Suppressor macrophage treated with lipopolysaccharide for 4 hours (primary cell): ENCODE data around the gene NUPR1.
A peak's percentile ranks its signal among the peaks of the same experiment; 100 is the strongest.

ENCODE experiments used
- DNase-seq: peaks from one replicate; pipeline ENCODE4 v3.0.0-alpha.2; 2020

Gene NUPR1

GRCh38 chr16:28526201-28527099 lies 12.3 kb downstream of the NUPR1 start:
- DNase-seq = no peak

- DNase-seq = peak; percentile 46
These were observed 14.0 kb downstream of the NUPR1 start for GRCh38 chr16:28524681-28525171.

DNA sequence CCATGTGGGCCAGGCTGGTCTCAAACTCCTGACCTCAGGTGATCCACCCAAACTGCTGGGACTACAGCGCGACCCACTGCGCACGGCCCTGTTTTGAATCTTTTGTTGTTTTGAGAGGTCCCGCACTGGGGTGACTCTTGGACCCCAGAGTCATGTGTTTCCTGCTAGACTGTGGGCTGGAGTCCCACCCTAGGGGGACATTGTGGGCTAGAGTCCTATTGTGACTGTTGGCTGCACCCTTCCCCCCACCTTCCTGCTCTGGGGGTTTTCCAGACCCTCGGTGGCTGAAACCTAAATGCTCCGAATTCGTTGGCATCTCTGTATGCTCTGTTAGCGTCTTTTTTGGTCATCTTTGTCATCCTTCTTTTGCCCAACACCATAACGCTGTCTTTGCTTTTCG lies 16.0 kb downstream of the NUPR1 start:
- no peak for DNase-seq

DNA sequence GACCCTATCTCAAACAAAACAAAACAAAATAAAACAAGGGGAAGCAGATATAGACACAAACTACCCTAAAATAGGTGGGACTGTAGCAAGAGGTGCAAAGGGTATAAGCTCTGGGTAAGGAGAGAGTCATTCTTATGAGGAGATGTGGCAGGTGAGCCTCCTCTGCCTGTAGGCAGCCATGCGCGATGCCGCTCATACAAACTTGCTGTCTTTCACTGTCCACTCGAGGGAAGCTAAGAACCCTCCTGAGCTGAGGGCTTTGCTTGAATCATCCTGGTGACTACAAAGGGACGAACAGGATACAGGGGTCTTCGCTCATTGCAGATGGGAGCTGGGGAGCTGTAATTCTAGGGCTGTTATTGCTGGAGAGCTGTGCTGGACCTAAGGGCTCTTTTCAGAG lies 17.3 kb downstream of the NUPR1 start:
- no peak for DNase-seq

DNA sequence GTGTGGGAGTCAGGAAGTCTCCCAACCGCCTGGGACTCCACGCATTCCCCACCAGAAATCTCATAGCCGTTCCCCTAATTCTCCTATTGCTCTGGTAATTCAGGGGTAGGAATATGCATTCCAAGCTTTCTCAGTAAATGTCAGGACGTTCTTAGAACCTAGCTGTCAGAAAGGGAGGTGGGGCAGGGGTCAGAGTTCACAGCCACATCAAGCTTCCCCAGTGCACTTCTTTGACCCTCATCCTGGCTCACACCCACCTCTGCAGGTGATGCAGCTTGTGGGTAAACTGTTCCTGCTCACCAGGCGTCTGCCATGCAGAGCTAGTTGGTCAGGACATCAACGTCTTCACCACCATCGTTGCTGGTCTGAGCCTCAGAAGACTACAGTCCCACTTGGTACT lies 18.1 kb downstream of the NUPR1 start:
- DNase-seq = no peak

DNA sequence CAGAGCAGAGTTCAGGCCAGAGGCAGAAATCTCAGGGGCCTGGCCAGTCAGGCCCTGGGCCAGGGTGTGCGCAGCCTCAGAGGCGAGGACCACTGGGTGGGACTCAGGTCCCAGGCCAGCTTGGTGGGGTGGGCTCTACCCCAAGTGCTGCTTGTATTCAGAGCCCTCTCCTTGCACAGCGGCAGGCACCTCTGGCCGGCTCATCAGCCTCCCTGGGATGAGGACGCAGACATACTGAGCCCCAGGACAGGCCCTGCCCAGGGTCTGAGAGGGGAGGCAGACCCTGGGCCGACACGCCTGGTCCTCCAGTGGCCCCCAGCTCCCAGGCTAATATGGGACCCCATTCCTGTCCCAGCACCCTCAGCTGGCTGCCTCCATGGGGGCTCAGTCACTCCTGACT lies 24.5 kb downstream of the NUPR1 start:
- DNase-seq = no peak

DNA sequence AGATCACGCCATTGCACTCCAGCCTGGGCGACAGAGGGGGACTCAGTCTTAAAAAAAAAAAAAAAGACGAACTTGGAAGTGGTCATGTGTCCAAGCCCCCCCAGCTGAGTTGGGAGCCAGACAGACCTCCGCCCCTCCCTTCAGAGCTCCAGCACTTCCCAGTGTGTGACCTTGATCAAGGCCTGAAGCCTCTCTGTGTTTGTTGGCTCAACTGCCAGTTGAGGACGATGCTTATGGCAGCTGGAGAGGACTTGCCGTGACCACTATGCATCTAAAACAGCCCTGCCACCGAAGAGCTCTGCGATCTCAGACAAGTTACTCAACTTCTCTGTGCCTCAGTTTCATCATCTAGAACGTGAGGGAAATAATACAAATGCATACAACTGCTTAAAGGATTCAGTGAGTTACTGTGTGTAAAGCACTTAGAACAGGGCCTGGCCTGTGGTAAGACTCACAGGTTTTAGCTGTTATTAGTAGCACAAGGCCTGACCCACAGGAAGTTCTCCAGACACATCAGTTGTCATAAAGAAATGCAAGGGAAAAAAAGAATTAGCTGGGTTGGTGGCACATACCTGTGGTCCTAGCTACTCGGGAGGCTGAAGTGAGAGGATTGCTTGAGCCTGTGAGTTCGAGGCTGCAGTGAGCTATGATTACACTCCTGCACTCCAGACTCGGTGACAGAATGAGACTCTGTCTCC lies 25.1 kb downstream of the NUPR1 start:
- DNase-seq = no peak

DNA sequence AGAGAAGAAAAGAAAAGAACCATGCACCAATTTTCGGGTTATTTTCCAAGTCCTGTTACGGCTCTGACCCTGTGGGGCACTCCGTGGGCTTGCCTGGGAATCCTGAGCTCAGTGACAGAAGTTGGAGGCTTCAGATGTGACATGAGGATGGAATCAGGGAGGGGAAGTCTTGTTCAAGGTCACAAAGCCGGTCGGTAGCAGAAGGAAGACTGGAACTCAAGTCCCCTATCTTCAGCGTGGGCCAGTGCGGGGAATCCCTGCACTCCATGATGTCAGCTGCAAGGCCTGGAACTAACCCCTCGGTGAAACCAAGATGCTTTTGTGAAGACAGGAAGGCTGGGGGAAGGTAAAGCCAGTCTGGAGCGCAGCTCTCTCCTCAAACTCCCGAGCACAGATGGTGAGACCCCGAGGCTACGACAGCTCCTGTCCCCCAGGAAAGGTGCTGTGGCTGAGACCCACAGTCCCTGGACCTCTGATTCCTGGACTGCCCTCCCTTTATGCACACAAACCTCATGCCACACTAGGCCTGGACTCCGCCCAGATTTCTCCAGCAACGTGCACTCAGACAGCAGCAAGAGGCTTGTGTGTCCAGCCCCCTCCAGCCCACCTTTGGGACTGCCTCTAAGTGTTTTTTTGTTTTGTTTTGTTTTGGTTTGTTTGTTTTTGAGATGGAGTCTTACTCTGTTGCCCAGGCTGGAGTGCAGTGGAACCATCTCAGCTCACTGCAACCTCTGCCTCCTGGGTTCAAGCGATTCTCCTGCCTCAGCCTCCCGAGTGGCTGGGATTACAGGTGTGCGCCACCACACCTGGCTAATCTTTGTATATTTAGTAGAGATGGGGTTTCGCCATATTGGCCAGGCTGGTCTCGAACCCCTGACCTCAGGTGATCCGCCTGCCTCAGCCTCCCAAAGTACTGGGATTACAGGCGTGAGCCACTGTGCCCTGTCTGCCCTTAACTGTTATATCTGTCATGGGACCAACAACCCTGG lies 26.7 kb downstream of the NUPR1 start:
- DNase-seq = no peak

GRCh38 chr16:28511031-28511430 lies 27.7 kb downstream of the NUPR1 start:
- no peak for DNase-seq

- DNase-seq = peak; percentile 77
These were observed 33.2 kb downstream of the NUPR1 start for GRCh38 chr16:28505489-28506137.

DNA sequence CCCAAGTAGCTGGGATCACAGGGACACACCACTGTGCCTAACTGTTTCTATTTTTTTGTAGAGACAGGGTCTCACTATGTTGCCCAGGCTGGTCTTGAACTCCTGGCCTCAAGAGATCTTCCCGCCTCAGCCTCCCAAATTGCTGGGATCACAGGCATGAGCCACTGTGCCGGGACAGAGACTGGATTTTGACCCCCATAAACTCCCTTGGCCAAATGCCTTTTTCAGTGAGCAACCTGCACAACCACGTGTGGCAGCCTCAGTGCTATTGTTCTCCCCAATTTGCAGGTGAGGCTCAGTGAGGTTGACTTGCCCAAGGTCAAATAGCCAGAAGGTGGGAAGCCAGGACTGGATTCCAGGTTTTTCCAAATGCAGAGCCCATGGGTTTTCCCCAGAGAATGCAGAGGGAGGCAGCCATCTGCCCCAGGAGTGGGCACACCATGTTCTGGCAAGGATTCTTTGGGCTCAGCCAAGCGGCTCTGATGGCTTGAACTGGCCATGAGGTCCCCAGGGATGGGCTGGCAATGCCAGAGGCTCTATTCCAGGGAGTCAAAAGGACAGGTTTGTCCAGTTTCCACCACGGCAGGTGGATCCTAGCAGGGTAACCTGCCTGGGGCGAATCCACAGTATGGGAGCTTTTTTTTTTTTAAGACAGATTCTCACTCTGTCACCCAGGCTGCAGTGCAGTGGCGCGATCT lies 33.9 kb downstream of the NUPR1 start:
- DNase-seq = no peak

GRCh38 chr16:28503470-28504259 lies 35.1 kb downstream of the NUPR1 start:
- no peak for DNase-seq

DNA sequence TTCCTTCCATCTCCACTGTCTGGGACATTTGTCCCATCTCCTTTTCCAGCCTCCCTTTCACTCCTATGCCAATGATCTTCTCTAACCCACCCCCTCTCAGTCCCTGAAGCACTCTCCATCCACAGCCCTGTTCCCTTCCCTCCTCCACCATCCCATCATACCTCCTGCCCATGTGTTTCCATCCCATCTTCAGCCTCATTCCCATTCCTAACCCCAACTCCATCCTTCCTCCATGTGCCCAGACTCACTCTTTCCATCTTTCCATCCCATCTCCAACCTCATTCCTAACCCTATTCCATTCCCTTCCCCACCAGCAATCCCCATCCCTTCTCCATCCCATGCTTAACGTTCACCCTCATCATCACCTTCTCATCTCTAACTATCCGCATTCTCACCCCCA lies 36.5 kb downstream of the NUPR1 start:
- DNase-seq = no peak

- no peak for DNase-seq
These were observed 37.2 kb downstream of the NUPR1 start for GRCh38 chr16:28501258-28502232.

DNA sequence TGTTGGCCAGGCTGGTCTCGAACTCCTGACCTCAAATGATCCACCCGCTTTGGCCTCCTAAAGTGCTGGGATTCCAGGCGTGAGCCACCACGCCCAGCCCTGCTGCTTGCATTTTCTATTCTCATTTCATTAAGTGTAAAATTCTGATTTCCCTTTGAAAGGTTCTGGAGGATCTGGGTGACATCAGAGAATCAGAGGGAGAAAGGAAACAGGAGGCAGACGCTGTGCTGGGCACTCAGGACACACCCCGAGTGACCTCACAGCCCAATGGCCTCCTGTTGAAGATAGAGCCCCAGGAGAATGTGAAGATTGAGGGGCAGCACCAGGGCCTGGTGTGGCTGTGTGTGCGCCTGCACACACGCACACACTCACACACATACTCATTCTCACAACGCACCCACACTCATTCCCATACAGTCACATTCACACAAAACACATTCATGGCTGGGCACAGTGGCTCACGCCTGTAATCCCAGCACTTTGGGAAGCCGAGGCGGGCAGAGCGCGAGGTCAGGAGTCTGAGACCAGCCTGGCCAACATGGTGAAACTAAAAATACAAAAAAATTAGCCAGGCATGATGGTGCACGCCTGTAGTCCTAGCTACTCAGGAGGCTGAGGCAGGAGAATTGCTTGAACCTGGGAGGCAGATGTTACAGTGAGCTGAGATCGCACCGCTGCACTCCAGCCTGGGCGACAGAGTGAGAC lies 38.1 kb downstream of the NUPR1 start:
- peak; percentile 82 for DNase-seq

- DNase-seq = no peak
These were observed 38.9 kb downstream of the NUPR1 start for GRCh38 chr16:28499854-28500253.

DNA sequence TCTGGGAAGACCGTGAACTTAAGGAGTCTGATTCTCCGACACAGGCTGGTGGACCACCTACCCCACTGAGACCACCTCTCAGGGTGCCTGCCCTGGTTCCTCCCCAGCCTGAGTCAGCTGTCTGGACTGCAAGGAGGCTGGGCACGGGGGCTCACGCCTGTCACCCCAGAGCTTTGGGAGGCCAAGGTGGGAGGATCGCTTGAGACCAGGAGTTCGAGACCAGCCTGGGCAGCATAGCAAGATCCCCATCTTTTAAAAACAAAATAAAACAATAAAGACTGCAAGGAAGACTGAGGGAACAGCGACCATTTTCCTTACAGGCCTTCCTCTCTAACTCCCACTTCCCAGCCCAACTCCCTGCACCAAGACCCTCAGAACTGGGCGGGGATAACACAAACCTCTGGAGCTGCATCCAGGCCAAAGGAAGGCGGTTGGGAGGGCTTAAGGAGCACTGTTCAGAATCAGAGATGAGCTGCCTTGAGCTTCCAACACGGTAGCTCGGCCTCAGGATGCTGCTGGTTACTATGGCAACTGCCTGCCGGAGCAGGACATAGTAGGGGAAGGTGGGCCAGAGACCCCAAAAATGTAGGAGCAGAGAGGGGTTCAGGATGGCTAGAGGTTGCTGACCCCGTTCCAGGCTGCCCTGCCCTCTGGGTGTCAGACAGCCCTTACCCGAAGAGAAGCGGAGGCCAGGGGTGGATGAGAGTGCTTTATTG lies 40.0 kb downstream of the NUPR1 start:
- no peak for DNase-seq
